Colonic mucosa (tissue), 4 donors: ENCODE measurements around the gene WDR4. TPM values are rescaled to one million over a fixed set of nuclear protein-coding genes. Genes with fewer than 3 reads are reported as not detected.

Experiments
- DNase-seq: peaks from one replicate; pipeline ENCODE4 v3.0.0-alpha.2; 2020
- H3K27ac ChIP-seq: fragments of 200-600 bp; one replicate; pipeline ENCODE4 v1.8.0; 2021
- H3K27me3 ChIP-seq: fragments of 200-600 bp; one replicate; pipeline ENCODE4 v1.8.0; 2021
- H3K36me3 ChIP-seq: fragments of 200-600 bp; one replicate; pipeline ENCODE4 v1.8.0; 2021
- H3K4me1 ChIP-seq: fragments of 200-600 bp; one replicate; pipeline ENCODE4 v1.8.0; 2021; ENCODE audit warnings: mild to moderate bottlenecking
- H3K4me3 ChIP-seq: fragments of 200-600 bp; one replicate; pipeline ENCODE4 v1.8.0; 2021
- H3K9ac ChIP-seq, 2 donors: one replicate each; pipeline ENCODE4 v1.7.0; 2013; ENCODE audit warnings: control low read depth in 2 of 2, low read depth in 2 of 2, low read length in 2 of 2
- H3K9me3 ChIP-seq: fragments of 200-600 bp; one replicate; pipeline ENCODE4 v1.8.0; 2021
- intact Hi-C: fragments of 100-400 bp; cut with DNase I; formaldehyde crosslinking; loops from one replicate; pipeline ENCODE4 v1.14.1; 2022
- total RNA-seq, 2 donors: library from RNA; stranded (reverse); fragmentation: NEBNext Ultra II Directional in 1 of 2; extraction: Animal tissue kit (Norgen Biotek cat#: 25700) in 1 of 2; gene quantifications; one replicate each; pipeline ENCODE4 v1.2.1, GENCODE V29; 2021
- TF ChIP-seq, protein P1 (sequence below): fragments of 200-600 bp; IDR thresholded peaks from one replicate; pipeline ENCODE4 v1.8.0; 2022; ENCODE audit warnings: antibody characterized with exemption, mild to moderate bottlenecking
- donor health status: healthy.
- donor health status: DM: no; HTN: no; CAD: no.
- donor health status: DM: no; HTN: no; CAD: no.

WDR4 gene
- total RNA-seq, 2 donors from 2014 or later = 8.1 to 43.7 TPM

DNA sequence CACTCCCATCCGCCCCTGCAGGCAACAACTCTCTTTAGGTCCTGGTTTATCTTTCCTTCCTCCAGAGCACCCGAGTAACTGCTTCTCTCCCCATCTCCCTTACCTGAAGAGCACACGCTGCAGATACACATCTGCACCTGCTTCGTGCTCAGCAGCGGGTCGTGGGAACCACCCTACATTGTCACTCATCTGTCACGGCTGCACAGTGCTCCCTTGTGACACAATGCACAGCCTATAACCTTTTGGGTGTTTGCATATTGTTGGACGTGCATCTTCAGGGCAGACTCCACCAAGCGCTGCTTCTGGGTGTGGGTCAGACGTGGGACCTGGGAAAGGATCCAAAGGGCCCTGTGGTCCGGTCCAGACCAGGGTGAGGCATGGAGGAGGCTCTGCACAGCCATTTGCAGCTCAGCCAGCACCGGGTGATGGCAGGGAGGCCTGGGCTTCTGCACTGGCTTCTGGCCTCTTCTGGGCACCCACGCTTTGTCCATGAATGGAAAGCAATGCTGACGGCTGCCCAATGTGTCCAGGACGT, 42.5 kb downstream of the WDR4 start:
- Histone ChIP-seq H3K36me3 (no peaks in the 10 kb centered on the region), H3K9me3 (no peaks in the 10 kb centered on the region), H3K9ac (no peak overlapping the region), H3K4me3 (no peak overlapping the region), H3K27me3 (no peaks in the 10 kb centered on the region), H3K27ac (no peak overlapping the region), H3K4me1 (no peaks in the 10 kb centered on the region)
- intact Hi-C loops = no loop called here
- DNase-seq = peak; percentile 15
- TF ChIP-seq, protein P1, sequence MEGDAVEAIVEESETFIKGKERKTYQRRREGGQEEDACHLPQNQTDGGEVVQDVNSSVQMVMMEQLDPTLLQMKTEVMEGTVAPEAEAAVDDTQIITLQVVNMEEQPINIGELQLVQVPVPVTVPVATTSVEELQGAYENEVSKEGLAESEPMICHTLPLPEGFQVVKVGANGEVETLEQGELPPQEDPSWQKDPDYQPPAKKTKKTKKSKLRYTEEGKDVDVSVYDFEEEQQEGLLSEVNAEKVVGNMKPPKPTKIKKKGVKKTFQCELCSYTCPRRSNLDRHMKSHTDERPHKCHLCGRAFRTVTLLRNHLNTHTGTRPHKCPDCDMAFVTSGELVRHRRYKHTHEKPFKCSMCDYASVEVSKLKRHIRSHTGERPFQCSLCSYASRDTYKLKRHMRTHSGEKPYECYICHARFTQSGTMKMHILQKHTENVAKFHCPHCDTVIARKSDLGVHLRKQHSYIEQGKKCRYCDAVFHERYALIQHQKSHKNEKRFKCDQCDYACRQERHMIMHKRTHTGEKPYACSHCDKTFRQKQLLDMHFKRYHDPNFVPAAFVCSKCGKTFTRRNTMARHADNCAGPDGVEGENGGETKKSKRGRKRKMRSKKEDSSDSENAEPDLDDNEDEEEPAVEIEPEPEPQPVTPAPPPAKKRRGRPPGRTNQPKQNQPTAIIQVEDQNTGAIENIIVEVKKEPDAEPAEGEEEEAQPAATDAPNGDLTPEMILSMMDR = no peak

DNA sequence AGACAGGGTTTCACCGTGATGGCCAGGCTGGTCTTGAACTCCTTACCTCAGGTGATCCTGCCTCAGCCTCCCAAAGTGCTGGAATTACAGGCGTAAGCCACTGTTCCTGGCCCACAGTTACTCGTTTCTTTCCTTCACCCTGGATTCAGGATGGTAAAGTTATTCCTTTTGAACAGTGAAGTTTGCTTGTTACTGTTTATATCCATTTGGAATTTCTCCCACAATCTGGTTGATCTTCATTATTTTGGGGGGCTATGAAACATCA, 43.0 kb downstream of the WDR4 start:
- no peaks in the 10 kb centered on the region for H3K9me3 ChIP-seq
- no peak overlapping the region for H3K9ac ChIP-seq
- H3K36me3 ChIP-seq = no peaks in the 10 kb centered on the region
- H3K27ac ChIP-seq = no peak overlapping the region
- peak; percentile 0 for DNase-seq
- TF ChIP-seq, protein P1 = no peak
- H3K27me3 ChIP-seq = no peaks in the 10 kb centered on the region
- intact Hi-C loops = no loop called here
- H3K4me1 ChIP-seq = no peaks in the 10 kb centered on the region
- no peak overlapping the region for H3K4me3 ChIP-seq

DNA sequence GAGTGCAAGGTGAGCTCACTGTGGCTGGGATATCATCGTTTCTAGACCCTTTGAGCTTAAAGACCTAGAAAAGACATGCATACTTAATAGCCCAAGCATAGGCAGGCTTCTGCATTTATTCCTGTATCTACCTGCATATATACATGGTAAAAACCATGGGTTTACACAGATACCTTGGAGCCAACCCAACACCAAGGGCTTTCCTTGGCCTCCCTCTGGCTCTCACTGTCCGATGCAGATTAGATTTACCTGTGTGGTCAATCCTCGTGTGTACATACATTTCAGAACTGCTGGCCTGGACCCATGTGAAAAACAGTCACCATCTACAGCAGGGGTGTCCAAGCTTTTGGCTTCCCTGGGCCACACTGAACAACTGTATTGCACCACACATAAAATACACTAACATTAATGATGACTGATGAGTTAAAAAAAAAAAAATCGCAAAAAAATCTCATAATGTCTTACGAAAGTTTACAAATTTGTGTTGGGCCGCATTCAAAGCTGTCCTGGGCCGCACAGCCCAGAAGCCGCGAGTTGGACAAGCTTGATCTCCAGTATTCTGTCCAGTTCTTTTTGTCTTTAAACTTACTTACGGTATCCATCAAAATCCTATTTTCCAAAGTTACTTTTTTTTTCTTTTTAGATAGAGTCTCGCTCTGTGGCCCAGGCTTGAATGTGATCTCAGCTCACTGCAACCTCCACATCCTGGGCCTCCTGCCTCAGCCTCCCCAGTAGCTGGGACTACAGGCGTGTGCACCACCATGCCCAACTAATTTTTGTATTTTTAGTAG, 43.5 kb downstream of the WDR4 start:
- Histone ChIP-seq H3K9me3 (no peaks in the 10 kb centered on the region), H3K9ac (no peak overlapping the region), H3K4me3 (no peak overlapping the region), H3K27me3 (no peaks in the 10 kb centered on the region), H3K4me1 (no peaks in the 10 kb centered on the region), H3K27ac (no peak overlapping the region), H3K36me3 (no peaks in the 10 kb centered on the region)
- TF ChIP-seq, protein P1 = no peak
- DNase-seq = peak; percentile 12
- intact Hi-C loops = no loop called here

DNA sequence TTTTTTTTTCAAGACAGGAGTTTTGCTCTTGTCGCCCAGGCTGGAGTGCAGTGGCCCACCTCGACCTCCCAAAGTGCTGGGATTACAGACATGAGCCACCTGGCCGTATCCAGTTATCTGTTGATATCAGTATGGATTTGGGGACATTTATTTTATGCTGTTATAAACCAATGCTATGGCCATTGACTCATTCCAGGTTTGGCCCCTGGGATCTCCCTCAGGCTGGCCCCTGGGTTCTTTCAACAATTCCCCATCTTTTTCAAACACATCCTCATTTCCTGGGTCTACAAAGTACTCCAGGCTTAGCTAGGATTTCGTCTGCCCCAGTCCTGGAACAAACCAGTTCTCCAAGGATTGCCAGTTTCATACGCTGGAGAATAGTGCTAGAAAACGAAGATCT, 44.1 kb downstream of the WDR4 start:
- no peak overlapping the region for H3K4me3 ChIP-seq
- TF ChIP-seq, protein P1 = no peak
- no peaks in the 10 kb centered on the region for H3K9me3 ChIP-seq
- no peak overlapping the region for H3K27ac ChIP-seq
- no peak overlapping the region for H3K9ac ChIP-seq
- H3K27me3 ChIP-seq = no peaks in the 10 kb centered on the region
- no peak for DNase-seq
- no peaks in the 10 kb centered on the region for H3K36me3 ChIP-seq
- intact Hi-C loops = no loop called here
- H3K4me1 ChIP-seq = no peaks in the 10 kb centered on the region

DNA sequence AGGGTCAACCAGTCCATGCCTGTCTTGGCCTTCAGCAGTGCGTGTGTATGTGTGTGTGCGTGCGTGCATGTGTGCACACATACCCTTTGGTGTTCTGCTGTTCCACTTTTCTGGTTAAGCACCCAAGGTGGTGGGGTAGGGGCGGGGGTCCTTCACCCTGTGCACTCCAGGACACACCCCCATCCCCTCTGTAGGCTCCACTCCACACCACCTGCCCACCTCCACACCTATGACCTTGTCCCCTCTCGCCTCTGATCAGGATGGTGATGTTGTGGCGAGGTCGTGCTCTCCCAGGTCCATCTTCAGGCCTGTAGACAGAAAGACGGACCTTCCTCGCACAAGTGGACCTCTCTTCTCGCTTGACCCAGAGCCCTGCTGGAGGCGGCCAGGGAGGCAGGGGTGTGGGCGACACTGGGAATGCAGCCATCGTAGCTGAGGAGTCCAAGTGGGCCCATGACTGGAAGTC, 44.6 kb downstream of the WDR4 start:
- no peaks in the 10 kb centered on the region for H3K4me1 ChIP-seq
- H3K9me3 ChIP-seq = no peaks in the 10 kb centered on the region
- no peak overlapping the region for H3K27ac ChIP-seq
- TF ChIP-seq, protein P1 = no peak
- H3K27me3 ChIP-seq = no peaks in the 10 kb centered on the region
- peak; percentile 16 for DNase-seq
- no peak overlapping the region for H3K9ac ChIP-seq
- H3K36me3 ChIP-seq = no peaks in the 10 kb centered on the region
- intact Hi-C loops = no loop called here
- no peak overlapping the region for H3K4me3 ChIP-seq
